T-helper 22 cell (primary cell): ENCODE results near the gene MMAB.

Source experiments
- DNase-seq: peaks from one replicate; pipeline ENCODE4 v3.0.0-alpha.2; 2020; ENCODE audit warnings: low read depth

The MMAB gene

DNA sequence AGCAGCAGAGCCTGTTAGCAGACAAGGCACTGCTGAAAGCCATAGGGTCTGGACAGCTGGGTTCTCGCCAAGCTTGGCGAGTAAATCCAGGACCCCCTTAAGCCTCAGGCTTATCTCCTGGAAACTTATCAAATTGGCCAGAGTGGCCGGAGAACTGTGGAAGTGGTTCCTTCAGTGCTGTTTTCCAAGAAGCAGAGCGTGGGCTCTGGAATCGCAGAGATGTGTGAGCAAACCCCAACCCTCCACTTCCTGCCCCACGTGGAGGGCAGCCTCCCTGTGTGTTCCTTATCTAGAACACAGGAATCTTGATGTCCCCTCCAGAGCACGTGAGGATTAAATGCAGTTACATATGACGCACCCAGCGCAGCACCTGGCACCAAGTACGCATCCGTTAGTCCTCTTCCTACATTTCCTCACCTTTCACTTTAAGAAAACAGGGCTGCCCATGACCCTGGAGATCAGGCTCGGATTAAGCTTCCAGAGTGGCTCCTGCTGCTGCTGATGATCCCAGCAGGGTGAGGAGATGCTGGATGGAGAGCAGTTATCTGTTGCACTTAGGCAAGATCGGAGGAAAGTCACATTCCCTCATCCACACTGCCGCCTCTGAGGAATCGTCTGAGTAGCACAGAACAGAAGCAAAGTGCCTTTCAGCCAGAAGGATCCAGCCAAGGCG lies 35.0 kb downstream of the MMAB start:
- no peak for DNase-seq

GRCh38 chr12:109537136-109537535 lies 36.2 kb downstream of the MMAB start:
- no peak for DNase-seq

GRCh38 chr12:109535863-109536250 lies 37.4 kb downstream of the MMAB start:
- DNase-seq: no peak

DNA sequence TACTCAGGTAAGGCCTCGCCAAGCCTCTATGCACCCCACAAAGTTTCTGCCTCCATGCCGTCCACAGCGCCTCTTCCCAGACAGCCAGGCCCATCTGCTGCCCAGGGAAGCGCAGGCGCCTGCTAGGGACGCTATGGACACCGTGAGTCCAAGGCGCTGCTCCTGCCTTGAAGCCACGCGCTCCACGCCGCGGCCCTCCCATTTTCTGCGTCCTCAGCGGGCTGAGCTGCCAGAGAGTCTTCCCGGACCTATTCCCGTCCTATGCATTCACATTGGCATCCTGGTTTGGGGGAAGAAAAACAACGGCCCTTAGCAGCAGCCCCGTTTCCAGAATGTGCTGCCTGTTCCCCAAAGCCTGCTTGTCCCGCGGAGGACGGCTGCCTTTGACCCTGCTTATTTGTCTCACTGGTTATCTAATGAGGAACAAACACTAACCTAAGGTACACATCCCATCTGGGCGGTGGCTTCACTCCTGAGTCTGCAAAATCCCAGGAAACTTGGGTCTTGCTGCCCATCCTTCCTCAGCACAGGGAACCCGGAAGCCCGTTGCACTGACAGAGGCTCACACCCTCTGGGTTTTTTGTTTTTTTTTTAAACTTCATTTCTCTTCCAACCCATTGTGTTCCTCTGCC lies 38.0 kb downstream of the MMAB start:
- DNase-seq: no peak

GRCh38 chr12:109534456-109534855 lies 38.8 kb downstream of the MMAB start:
- DNase-seq: no peak

GRCh38 chr12:109533487-109533740 lies 39.9 kb downstream of the MMAB start:
- no peak for DNase-seq

- no peak for DNase-seq
These were observed 40.4 kb downstream of the MMAB start for GRCh38 chr12:109532721-109533486.

- no peak for DNase-seq
These were observed 41.9 kb downstream of the MMAB start for GRCh38 chr12:109531411-109531810.

DNA sequence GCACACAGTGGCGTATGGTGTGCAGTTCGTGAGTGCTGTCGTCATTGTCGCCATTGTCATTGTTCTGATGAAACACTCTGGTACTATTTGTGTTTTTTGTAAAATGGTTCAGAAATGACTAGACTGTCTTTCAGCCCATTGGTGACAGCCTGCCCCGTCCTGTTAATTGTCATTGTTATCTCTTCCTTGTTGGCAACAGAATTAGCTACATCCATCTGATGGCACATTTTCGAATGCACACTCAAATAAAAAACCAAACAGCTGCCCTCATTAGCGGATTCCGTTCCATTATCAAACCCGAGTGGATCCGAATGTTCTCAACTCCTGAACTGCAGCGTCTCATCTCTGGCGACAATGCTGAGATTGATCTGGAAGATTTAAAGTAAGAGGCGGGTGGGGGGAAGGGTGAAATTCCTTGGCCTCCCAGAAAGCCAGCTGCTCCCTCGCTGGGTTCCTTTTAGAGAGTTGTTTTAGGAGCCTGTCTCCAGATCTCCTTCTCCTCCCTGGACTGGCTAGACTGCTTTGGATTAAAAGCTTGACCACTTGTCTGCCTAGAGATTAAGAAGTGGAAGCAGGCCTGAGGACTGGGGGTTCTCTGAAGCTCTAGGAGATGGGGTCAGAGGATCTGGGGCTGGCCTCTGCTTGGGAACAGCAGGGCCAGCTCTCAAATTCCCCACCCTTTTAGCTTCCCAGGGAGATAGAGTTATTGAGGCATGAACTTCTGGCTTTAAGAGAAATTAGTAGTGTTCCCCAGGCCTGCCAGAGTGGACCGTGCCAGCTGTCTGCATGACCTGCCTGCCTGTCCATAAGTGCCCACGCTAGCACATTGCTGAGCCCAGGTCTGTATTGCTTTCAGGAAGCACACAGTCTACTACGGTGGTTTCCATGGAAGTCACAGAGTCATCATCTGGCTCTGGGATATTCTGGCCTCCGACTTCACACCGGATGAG lies 43.3 kb downstream of the MMAB start:
- no peak for DNase-seq

DNA sequence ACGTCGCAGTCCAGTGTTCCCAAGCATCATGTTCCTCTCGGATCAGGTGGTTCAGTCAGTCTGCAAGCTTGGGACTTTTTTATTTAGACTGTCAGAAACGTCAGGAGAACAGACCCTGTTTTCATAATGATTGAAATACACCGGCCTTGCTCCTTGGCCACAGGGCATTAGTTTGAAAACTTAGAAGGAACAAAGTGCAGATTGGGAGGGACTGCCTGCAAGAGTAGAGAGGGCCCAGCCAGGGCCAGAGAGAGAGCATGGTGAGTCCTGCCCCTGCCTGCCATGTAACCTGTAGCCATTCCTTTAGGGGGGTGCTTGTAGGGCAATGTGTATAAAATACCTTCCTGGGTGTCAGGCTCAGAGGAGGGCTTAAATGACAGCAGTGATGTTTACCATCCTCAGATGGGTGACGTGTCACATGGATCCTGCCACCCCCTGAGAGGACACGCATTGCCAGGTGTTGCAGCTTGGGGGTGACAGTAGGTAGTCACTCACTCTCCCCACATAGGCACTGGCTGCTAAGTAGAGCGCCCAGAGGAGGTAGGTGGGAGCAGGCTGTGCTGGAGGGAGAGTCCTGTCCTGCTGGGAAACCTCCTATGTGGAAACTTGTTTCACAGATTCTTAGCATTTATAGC lies 45.7 kb downstream of the MMAB start:
- no peak for DNase-seq

GRCh38 chr12:109525279-109525585 lies 48.1 kb downstream of the MMAB start:
- no peak for DNase-seq

DNA sequence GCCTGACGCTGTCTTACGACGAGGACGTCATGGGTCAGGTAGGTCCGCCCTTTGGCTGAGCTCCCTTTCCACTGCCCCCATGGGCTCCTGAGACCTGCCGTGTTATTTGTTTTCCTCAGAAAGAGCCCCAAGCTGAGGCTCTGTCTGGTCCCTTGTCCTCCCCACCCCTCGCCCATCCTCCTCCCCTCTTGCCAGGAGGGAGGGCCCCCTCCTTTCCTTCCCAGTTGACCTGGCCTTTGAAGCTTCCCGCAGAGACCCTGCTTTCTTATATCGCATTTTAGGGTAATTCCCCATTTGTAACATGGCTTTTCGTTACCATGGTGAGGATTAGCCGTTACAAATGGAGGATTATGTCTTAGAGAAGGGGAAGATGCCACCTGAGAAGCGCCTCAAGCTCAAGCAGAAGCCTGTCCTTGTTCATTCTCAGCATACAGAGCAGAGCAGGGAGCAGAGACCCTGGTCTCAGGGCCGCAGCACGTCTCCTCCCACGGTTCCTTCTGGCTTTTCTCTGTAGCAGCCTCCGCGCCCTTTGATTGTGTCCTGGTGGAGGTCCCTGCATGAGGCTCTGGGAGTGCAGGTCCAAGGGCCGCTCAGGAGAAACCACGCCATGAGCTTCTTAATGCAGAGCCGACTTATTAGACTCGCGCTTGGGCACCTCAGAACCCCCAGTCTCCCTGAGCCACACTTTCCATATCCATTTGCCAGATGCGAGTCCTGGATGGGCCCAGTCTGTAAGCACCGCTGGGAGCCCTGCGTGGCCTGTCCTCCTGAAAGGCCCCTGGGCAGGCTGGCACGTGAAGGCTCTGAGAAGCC lies 48.6 kb downstream of the MMAB start:
- DNase-seq: no peak

GRCh38 chr12:109523504-109523903 lies 49.8 kb downstream of the MMAB start:
- no peak for DNase-seq

GRCh38 chr12:109523071-109523470 lies 50.2 kb downstream of the MMAB start:
- DNase-seq: no peak

- no peak for DNase-seq
These were observed 51.5 kb downstream of the MMAB start for GRCh38 chr12:109521831-109522230.

- no peak for DNase-seq
These were observed 53.5 kb downstream of the MMAB start for GRCh38 chr12:109519787-109520186.

DNA sequence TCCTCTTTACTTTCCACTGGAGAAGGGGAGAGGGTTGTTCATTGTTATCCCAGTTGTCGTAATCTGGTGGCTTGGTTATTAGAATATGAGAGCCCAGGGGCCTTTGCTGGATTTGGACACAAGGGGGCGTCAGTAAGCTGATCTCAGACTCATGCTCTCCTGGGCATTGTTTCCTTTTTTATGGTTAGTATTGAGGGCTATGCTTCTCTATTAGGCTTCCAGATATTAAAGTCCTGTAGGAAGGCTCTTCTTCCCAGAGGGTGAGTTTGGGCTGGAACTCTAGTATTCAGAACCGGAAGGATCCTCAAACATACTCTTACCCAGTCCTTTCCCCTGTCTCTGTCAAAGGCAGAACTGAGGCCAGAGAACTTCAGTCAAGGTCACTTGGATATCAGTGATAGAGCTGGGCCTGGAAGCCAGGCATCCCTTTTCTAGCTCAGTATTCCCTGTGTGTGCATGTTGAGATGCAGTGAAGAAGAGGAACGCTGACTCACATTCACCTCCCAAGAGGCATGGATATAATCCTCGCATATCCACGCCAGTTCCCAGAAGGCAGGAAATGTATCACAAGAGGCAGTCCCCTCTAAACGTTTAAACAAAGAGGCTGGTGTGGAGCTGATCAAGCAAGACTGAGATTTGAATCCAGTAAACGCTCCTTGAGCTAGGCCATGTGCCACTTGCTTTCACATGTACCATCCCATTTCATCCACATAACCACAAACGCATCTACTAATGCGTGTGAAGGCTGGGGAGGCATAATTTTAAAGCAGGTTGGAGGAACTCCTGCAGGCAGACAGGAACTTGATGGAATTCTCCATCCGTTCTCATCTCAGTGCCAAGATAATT lies 54.3 kb downstream of the MMAB start:
- peak; percentile 5 for DNase-seq

GRCh38 chr12:109517619-109518018 lies 55.7 kb downstream of the MMAB start:
- DNase-seq: no peak

GRCh38 chr12:109513977-109514376 lies 59.3 kb downstream of the MMAB start:
- no peak for DNase-seq

DNA sequence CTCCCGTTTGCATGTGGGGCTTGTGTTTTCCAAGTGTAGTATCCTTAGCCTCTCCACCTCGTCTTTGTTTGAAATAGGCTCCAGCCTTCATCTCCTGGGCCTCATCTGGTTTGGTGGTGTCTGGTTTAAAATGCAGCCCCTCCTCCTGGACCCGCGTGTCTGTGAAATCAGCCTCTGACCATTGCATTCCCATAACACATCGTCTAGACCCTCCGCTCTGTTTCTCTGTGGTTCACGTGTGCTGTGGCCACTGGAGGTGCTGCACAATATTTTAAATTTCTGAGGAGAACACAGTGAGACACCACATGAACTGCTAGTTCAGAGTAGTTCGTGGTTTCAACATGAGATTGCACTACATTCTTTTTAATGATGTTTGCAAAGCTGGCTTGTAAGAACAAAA lies 60.3 kb downstream of the MMAB start:
- no peak for DNase-seq
